Fibroblast of lung (primary cell): Measurements from ENCODE around the gene DBNL. TPM values are rescaled to one million over a fixed set of nuclear protein-coding genes. Genes with fewer than 3 reads are reported as not detected.

ENCODE experiments used
- DNase-seq, 2 donors: peaks; one replicate each; pipeline versions ENCODE4 v3.0.0 to v3.0.0-alpha.2; 2010; ENCODE audit warnings: low read depth in 2 of 2
- H2AFZ ChIP-seq: 2 replicates; pipeline ENCODE4 v1.5.1; 2012; ENCODE audit warnings: low read length, control low read depth, inconsistent platforms
- H3K27ac ChIP-seq: 2 replicates; pipeline ENCODE4 v1.5.1; 2011; ENCODE audit warnings: low read length, control low read depth; ENCODE audit not compliant: insufficient read depth
- H3K27me3 ChIP-seq: 2 replicates; pipeline ENCODE4 v1.5.1; 2011; ENCODE audit warnings: mild to moderate bottlenecking, low read length; ENCODE audit not compliant: control insufficient read depth, insufficient read depth
- H3K36me3 ChIP-seq: 2 replicates; pipeline ENCODE4 v1.5.1; 2011; ENCODE audit warnings: low read length; ENCODE audit not compliant: control insufficient read depth, insufficient read depth
- H3K4me1 ChIP-seq: 2 replicates; pipeline ENCODE4 v1.5.1; 2011; ENCODE audit warnings: low read length; ENCODE audit not compliant: control insufficient read depth, insufficient read depth; ENCODE audit errors: extremely low read depth
- H3K4me2 ChIP-seq: 2 replicates; pipeline ENCODE4 v1.5.1; 2011; ENCODE audit warnings: low read length, control low read depth; ENCODE audit not compliant: insufficient read depth; ENCODE audit errors: extremely low read depth
- H3K4me3 ChIP-seq, 4 experiments: fragments of 200-600 bp in 1 of 4; sonication (generic) in 1 of 4; replicated peaks in 1 of 4; 2 replicates each; pipeline ENCODE4 v1.5.1; 2011 to 2016; ENCODE audit warnings: low read length in 4 of 4, low read depth in 3 of 4, mild to moderate bottlenecking in 3 of 4, control low read depth in 2 of 4, inconsistent platforms in 1 of 4, mixed read lengths in 1 of 4; ENCODE audit not compliant: insufficient read depth in 1 of 4; ENCODE audit errors: control extremely low read depth in 1 of 4
- H3K79me2 ChIP-seq: 2 replicates; pipeline ENCODE4 v1.5.1; 2012; ENCODE audit warnings: mild to moderate bottlenecking, low read length, inconsistent platforms; ENCODE audit not compliant: control insufficient read depth, insufficient read depth
- H3K9ac ChIP-seq: 2 replicates; pipeline ENCODE4 v1.5.1; 2011; ENCODE audit warnings: mild to moderate bottlenecking, low read length, control low read depth; ENCODE audit not compliant: insufficient read depth
- H3K9me3 ChIP-seq: 2 replicates; pipeline ENCODE4 v1.5.1; 2012; ENCODE audit warnings: low read depth, low read length; ENCODE audit not compliant: control insufficient read depth, insufficient read depth
- H4K20me1 ChIP-seq: 2 replicates; pipeline ENCODE4 v1.5.1; 2011; ENCODE audit warnings: low read length; ENCODE audit not compliant: control insufficient read depth, insufficient read depth; ENCODE audit errors: extremely low read depth
- CTCF ChIP-seq, 2 donors: IDR thresholded peaks in 1 of 2; conservative IDR thresholded peaks in 1 of 2; 1 replicate in 1 of 2; 2 replicates in 1 of 2; pipeline ENCODE4 v1.5.1; 2011 to 2012; ENCODE audit warnings: low read length in 2 of 2, control low read depth in 1 of 2, inconsistent platforms in 1 of 2, low read depth in 1 of 2, mild to moderate bottlenecking in 1 of 2
- EZH2 ChIP-seq: IDR thresholded peaks from 2 replicates; pipeline ENCODE4 v1.5.1; 2012; ENCODE audit warnings: low read length, control low read depth, mild to moderate bottlenecking; ENCODE audit errors: missing control alignments
- polyA plus RNA-seq, 2 donors: library from polyadenylated mRNA; depleted of rRNA in 1 of 2; stranded (reverse) in 1 of 2; unstranded in 1 of 2; fragments of >200 nt; gene quantifications; 2 replicates each; pipeline ENCODE4 v1.2.1, GENCODE V29; 2011 to 2012; ENCODE audit warnings: missing spikeins in 1 of 2
- total RNA-seq: library from RNA; depleted of rRNA; stranded (reverse); fragments of >200 nt; gene quantifications from 2 replicates; pipeline ENCODE4 v1.2.1, GENCODE V29; 2014

Gene DBNL
- total and polyA plus RNA-seq, 2 donors (not counting 1 experiment from before 2014, with no cell fraction given): 86.4 to 88.2 TPM

GRCh38 chr7:44064791-44065430 lies 20.4 kb downstream of the DBNL start:
- H3K79me2 ChIP-seq: no peaks in the 10 kb centered on the region
- no peaks in the 10 kb centered on the region for H3K4me1 ChIP-seq
- no peaks in the 10 kb centered on the region for H4K20me1 ChIP-seq
- peaks cover 5% of the 10 kb centered on the region for H3K27me3 ChIP-seq
- H3K4me2 ChIP-seq: no peak overlapping the region
- H3K9ac ChIP-seq: no peak overlapping the region
- H3K4me3 ChIP-seq: no peak overlapping the region
- no peak overlapping the region for H2AFZ ChIP-seq
- H3K36me3 ChIP-seq: peaks cover 8% of the 10 kb centered on the region
- H3K27ac ChIP-seq: no peak overlapping the region
- TF ChIP-seq CTCF (conservative IDR thresholded peaks at IDR 0.05 in 1 of 2, IDR thresholded peaks at IDR 0.05 in 1 of 2; ENCODE audit: low read depth in 1 of 2, low read length in 2 of 2): no peak
- TF ChIP-seq EZH2: no peak
- H3K9me3 ChIP-seq: no peaks in the 10 kb centered on the region
- no peak for DNase-seq

GRCh38 chr7:44065431-44066110 lies 21.1 kb downstream of the DBNL start, which contains the start of gene PGAM2:
Gene PGAM2, minus strand, starts transcription at chr7:44065567. Its CDS starts 38 bp downstream, at chr7:44065529.
- no peak within 1 kb of the TSS for H2AFZ ChIP-seq
- H3K4me1 ChIP-seq: no peaks in the 10 kb centered on the region

More at GRCh38 chr7:44065431-44066110, 21.1 kb downstream of the DBNL start, which contains the start of gene PGAM2:
- Histone ChIP-seq H4K20me1 (no peaks in the 10 kb centered on the region), H3K4me3 (no peak within 1 kb of the TSS), H3K27ac (no peak within 1 kb of the TSS), H3K9me3 (no peaks in the 10 kb centered on the region), H3K36me3 (peaks cover 3% of the 10 kb centered on the region), H3K9ac (no peak within 1 kb of the TSS), H3K27me3 (peaks cover 5% of the 10 kb centered on the region), H3K79me2 (no peaks in the 10 kb centered on the region), H3K4me2 (no peak within 1 kb of the TSS)
- TF ChIP-seq CTCF (conservative IDR thresholded peaks at IDR 0.05 in 1 of 2, IDR thresholded peaks at IDR 0.05 in 1 of 2; ENCODE audit: low read depth in 1 of 2, low read length in 2 of 2) (no peak), EZH2 (no peak)
- DNase-seq: no peak
